GM21717 (cell line): ENCODE measurements around the gene ZBTB20.

Source experiments
- ATAC-seq: cut with Tn5 transposase; IDR thresholded peaks from one replicate; pipeline ENCODE4 v1.9.1; 2021; ENCODE audit warnings: mild to moderate bottlenecking, moderate library complexity; ENCODE audit not compliant: unreplicated experiment

The ZBTB20 gene

GRCh38 chr3:114727373-114727772, 419.7 kb downstream of the ZBTB20 start:
- no peak for ATAC-seq

DNA sequence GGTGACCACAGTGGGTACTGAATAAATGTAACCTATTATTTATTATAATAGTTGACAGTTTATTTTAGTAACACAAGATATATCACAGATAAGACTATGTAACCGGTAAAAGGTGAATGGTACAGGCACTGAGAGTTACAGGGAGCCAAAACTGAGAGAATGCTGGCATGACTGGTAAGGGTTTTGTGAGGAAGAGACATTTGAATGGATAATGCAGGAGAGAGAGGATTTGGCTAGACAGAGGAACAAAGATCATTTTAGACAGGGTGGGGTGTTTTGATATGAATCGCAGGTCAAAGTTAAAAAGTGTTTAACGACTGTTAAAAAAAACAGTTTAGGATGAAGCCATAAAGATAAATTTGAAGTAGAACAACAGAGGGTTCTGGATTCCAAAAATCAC, 421.1 kb downstream of the ZBTB20 start:
- ATAC-seq = no peak

- no peak for ATAC-seq
Observed at GRCh38 chr3:114722530-114722929, 424.6 kb downstream of the ZBTB20 start.

DNA sequence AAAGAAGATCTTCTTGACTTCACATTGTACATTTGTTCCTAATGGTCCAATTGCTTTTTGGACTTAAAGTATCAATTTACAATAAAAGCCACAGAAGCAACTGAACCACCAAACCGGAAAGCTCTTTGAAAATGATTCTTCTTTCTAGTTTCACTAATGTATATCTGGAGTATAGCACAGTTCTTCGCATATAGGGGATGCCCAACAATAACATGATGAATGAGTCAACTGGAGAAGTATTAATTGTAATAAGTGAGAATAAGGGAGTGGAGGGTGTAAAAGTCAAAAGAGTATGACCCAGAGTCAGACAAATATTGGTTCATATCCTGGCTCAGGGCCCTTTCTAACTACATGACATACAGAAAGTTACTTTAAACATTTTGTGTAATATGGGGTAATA, 425.2 kb downstream of the ZBTB20 start:
- ATAC-seq = no peak

GRCh38 chr3:114721209-114721608, 425.9 kb downstream of the ZBTB20 start:
- no peak for ATAC-seq

- ATAC-seq = no peak
Observed at GRCh38 chr3:114718898-114719210, 428.2 kb downstream of the ZBTB20 start.

DNA sequence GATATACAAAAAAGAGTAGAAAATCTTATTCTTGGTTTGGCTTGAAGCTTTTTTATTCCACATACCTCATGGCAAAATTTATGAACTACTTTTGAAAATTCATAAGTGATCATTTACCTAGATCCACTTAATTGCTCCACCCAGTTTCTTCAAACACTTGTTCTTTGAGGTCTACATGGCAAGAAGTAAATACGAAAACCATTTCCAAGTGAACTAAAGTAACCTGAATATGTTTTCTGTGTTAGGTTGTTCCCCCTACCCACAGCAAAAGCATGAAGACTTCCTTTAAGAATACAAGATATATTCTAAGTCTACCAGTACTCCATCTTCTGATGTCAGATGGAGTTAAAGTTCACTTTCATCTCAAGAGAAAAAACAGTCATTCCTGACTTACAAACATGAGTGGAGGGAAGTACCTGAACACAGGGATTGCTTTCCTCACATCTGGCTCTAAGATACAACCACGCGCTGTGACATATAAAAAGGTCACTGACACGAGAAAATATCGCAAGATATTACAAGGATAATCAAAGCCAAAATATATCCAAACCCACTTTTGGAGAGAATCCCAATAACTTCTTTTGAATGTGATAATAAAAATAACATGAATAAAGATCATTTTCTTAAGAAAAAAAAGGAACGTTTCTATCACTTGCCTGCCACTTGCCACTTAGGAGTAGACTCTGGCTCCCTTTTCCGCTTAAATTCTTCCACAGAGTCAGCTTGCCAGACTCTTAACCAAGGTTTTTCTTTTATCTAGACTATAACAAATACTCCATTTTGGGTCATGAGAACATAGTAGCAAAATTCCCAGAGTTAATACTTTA, 428.8 kb downstream of the ZBTB20 start:
- no peak for ATAC-seq

DNA sequence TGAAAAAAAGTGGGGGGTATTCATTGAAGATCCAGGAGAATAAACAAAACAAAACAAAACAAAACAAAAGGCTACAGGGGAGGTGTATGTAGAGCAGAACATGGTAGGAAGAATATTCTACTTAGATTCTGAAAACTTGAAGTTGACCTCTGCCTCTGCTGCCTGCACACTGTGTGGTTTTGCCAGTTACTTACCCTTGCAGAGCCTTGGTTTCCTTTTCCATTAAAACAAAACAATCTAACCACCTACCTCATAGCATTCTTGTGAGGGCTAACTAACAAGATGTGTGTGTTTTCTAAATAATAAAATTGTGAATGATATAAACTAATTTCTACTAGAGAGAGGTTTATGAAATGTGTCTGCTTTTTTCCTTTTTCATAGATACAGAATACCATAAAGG, 430.2 kb downstream of the ZBTB20 start:
- ATAC-seq = no peak

DNA sequence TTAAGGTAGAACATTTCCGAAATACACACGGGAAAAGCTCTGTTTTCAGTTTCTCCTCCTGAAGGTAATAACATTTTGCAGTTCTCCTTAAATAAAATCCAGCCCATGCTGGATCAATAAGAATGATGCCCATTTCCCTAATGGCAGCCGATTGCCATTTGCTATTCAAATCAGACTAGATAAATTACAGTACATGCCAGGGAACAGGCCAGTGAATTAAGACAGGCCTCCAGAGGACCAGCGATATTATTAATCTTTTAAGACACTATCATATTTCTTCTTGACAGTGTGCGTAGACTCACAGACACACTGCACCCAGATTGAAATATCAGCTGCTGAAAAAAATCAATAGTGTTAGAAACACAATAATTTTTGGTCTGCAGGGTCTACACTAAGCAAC, 431.0 kb downstream of the ZBTB20 start:
- no peak for ATAC-seq

- no peak for ATAC-seq
Observed at GRCh38 chr3:114714957-114715460, 432.1 kb downstream of the ZBTB20 start.

GRCh38 chr3:114714237-114714636, 432.9 kb downstream of the ZBTB20 start:
- no peak for ATAC-seq

- no peak for ATAC-seq
Observed at GRCh38 chr3:114712728-114713492, 434.2 kb downstream of the ZBTB20 start.

DNA sequence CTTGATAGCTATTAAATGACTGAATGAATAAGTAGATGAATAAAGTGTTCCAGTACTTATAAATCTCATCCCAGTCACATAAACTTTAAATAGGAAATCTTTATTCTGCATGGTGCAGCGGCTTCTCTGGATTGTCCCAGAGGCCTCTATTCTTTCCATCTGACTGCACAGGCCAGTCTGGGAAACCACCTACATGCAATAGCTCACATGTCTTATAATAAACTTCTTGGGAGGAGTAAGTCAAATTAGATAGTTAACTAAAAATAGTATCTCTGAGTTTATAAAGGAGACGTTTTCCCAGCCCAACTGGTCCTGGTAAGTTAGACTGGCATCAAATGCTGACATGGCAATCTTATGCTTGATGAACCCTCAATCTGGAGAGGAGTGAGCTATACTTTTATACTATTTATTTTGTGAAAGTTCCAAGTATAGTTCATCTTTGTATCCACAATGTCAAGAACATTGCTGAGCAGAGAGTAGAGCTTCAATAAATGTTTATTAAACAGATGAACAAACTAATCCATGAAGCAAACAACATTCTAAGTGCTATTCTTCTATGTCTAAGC, 435.7 kb downstream of the ZBTB20 start:
- no peak for ATAC-seq

- no peak for ATAC-seq
Observed at GRCh38 chr3:114709102-114709501, 438.0 kb downstream of the ZBTB20 start.

DNA sequence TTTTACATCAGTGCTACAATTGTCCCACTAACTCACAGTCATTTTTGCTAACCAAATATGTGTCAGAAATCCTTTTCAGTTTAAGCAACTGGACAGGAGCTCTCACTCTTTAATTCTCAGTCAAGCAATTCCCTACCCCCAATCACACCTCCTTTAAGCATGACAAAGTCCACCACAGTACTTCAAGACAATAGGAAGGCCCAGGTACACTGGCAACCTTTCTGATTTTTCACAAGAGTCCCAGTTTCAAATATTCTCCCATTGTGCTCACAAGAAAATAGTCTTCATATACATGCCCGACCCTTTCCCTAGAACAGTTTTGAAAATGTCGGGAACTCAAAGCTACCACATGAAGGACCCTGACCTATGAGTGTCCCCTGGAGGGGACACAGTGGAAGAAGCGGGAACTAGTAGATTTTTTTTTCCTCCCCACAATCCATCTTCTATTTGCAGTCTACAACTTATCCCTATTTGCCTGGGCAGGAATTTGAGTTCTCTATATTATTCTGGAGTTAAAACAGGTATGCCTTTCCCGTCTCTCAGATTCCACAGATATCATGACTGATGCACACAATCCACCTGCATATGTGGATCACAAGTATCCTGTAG, 439.7 kb downstream of the ZBTB20 start:
- no peak for ATAC-seq

DNA sequence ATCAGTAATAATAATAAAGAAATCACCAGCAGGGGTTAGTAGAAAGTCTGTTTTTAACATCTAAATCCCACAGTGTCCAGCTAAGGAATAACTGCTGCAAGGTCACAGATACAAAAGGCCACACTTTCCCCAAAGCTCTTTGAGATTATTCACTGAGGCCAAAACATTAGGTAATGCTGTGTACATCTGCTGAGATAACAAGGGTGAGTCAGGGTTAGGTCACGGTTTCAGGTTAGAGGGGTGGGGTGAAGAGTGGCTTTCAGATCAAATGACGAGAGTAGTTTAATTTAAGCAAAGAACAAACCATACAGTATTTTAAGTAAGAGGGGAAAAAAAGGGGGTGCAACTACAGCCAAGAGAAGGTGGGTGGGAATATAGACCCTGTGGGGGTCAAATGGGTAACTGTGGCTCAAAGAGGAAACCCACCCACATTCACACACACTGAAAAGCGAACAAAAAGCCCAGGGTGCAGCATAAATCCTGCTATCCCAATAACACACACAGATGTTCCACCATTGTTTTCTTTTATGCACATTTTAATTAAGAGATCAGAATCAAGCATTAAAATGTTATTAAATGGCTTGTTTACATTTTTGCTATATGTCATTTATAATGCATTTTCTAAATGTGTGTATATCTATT, 440.4 kb downstream of the ZBTB20 start:
- ATAC-seq = peak; percentile 69

DNA sequence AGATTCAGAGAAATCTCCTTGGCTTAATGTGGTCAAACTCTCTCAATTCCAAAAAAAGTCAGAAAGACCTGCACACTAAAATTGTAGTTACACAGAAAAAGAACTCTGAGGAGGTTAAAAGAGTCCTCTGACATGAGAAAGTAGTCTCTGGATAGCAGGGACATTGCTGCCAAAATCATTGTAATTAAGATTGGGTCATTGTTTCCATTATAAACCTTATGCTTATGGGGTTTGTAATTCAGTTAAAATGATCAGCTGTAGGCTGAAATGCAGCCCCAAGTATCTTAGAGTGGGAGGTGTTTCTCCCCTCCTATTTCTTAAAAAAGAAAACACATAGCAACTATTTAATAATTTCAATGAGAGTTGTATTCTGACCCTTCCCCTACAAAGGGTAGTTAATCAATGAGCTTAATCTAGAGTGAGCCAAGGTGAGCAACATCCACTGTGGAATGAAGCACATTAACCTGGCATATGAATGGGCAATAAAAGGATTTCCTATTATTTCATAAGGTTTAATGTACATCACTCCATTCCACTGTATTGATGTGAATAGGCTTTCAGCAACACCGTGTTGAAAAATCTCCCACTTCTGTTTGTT, 446.4 kb downstream of the ZBTB20 start:
- no peak for ATAC-seq

- ATAC-seq = no peak
Observed at GRCh38 chr3:114698146-114699105, 448.7 kb downstream of the ZBTB20 start.

- no peak for ATAC-seq
Observed at GRCh38 chr3:114697401-114697800, 449.7 kb downstream of the ZBTB20 start.
